CD14-positive monocyte (primary cell): ENCODE data around the gene CDH12. TPM values are rescaled to one million over a fixed set of nuclear protein-coding genes. Genes with fewer than 3 reads are reported as not detected.

ENCODE experiments used
- DNase-seq, 3 donors: peaks; one replicate each; pipeline ENCODE4 v3.0.0-alpha.2; 2011 to 2022
- H2AFZ ChIP-seq: 2 replicates; pipeline ENCODE4 v1.6.0; 2012; ENCODE audit warnings: mild to moderate bottlenecking, low read depth, low read length, inconsistent platforms; ENCODE audit not compliant: insufficient read depth, poor library complexity, severe bottlenecking
- H3K27ac ChIP-seq, 2 donors: 1 replicate in 1 of 2; 2 replicates in 1 of 2; pipeline ENCODE4 v1.5.1; 2012 to 2013; ENCODE audit warnings: low read length in 2 of 2, control low read depth in 1 of 2, inconsistent platforms in 1 of 2, low read depth in 1 of 2, mild to moderate bottlenecking in 1 of 2
- H3K27me3 ChIP-seq, 2 donors: one replicate each; pipeline versions ENCODE4 v1.6.0 to v1.6.1; 2011 to 2013; ENCODE audit warnings: low read length in 2 of 2; ENCODE audit not compliant: control insufficient read depth in 2 of 2, insufficient read depth in 2 of 2
- H3K36me3 ChIP-seq, 2 donors: replicated peaks in 1 of 2; 1 replicate in 1 of 2; 2 replicates in 1 of 2; pipeline versions ENCODE4 v1.5.1 to v1.6.1; 2012 to 2013; ENCODE audit warnings: low read length in 2 of 2, control low read depth in 1 of 2, inconsistent platforms in 1 of 2, mild to moderate bottlenecking in 1 of 2; ENCODE audit not compliant: insufficient read depth in 2 of 2, control insufficient read depth in 1 of 2
- H3K4me1 ChIP-seq, 2 donors: 1 replicate in 1 of 2; 2 replicates in 1 of 2; pipeline versions ENCODE4 v1.5.1 to v1.6.1; 2012 to 2013; ENCODE audit warnings: low read length in 2 of 2, control low read depth in 1 of 2, inconsistent platforms in 1 of 2, mild to moderate bottlenecking in 1 of 2, moderate library complexity in 1 of 2; ENCODE audit not compliant: insufficient read depth in 2 of 2, control insufficient read depth in 1 of 2
- H3K4me2 ChIP-seq: replicated peaks from 2 replicates; pipeline ENCODE3; 2012; ENCODE audit warnings: low read length, moderate library complexity, mild to moderate bottlenecking; ENCODE audit not compliant: poor library complexity, severe bottlenecking; ENCODE audit errors: extremely low read depth
- H3K4me3 ChIP-seq, 3 experiments: fragments of 200-600 bp in 1 of 3; sonication (generic) in 1 of 3; replicated peaks in 1 of 3; 1 replicate in 2 of 3; 2 replicates in 1 of 3; pipeline ENCODE4 v1.5.1; 2011 to 2013; ENCODE audit warnings: low read length in 3 of 3, mild to moderate bottlenecking in 3 of 3, control low read depth in 2 of 3, low read depth in 2 of 3, inconsistent platforms in 1 of 3, moderate library complexity in 1 of 3
- H3K79me2 ChIP-seq: 2 replicates; pipeline ENCODE4 v1.6.0; 2012; ENCODE audit warnings: mild to moderate bottlenecking, control low read depth, inconsistent platforms, low read length, moderate library complexity; ENCODE audit not compliant: insufficient read depth
- H3K9ac ChIP-seq: 2 replicates; pipeline ENCODE4 v1.6.0; 2017; ENCODE audit warnings: low read length, mild to moderate bottlenecking; ENCODE audit not compliant: insufficient read depth, poor library complexity, severe bottlenecking
- H3K9me3 ChIP-seq, 2 donors: replicated peaks in 1 of 2; 1 replicate in 1 of 2; 2 replicates in 1 of 2; pipeline versions ENCODE4 v1.5.1 to v1.6.1; 2012 to 2013; ENCODE audit warnings: low read length in 2 of 2, control low read depth in 1 of 2; ENCODE audit not compliant: control insufficient read depth in 1 of 2, insufficient read depth in 1 of 2
- H4K20me1 ChIP-seq: 2 replicates; pipeline ENCODE4 v1.6.0; 2012; ENCODE audit warnings: mild to moderate bottlenecking, low read length, control low read depth, moderate library complexity; ENCODE audit not compliant: insufficient read depth
- H3K27ac Mint-ChIP-seq, 7 donors: one replicate each; pipeline ENCODE4 v1.8.0; 2020; ENCODE audit warnings: mild to moderate bottlenecking in 7 of 7, mixed read lengths in 7 of 7, moderate library complexity in 6 of 7, inconsistent platforms in 2 of 7
- H3K27me3 Mint-ChIP-seq, 3 donors: one replicate each; pipeline ENCODE4 v1.8.0; 2021 to 2022; ENCODE audit warnings: low read depth in 3 of 3, mild to moderate bottlenecking in 3 of 3, mixed read lengths in 3 of 3, moderate library complexity in 3 of 3, inconsistent platforms in 1 of 3
- H3K36me3 Mint-ChIP-seq, 2 donors: one replicate each; pipeline ENCODE4 v1.8.0; 2020; ENCODE audit warnings: mixed read lengths in 2 of 2, inconsistent platforms in 1 of 2, mild to moderate bottlenecking in 1 of 2
- H3K4me1 Mint-ChIP-seq: one replicate; pipeline ENCODE4 v1.8.0; 2020; ENCODE audit warnings: mild to moderate bottlenecking, mixed read lengths
- H3K4me3 Mint-ChIP-seq, 2 donors: one replicate each; pipeline ENCODE4 v1.8.0; 2020; ENCODE audit warnings: mild to moderate bottlenecking in 2 of 2, mixed read lengths in 2 of 2, moderate library complexity in 1 of 2
- H3K9me3 Mint-ChIP-seq, 7 donors: one replicate each; pipeline ENCODE4 v1.8.0; 2020 to 2022; ENCODE audit warnings: mixed read lengths in 7 of 7, mild to moderate bottlenecking in 6 of 7, moderate library complexity in 6 of 7, inconsistent platforms in 2 of 7
- CTCF ChIP-seq: fragments of 200-600 bp; IDR thresholded peaks from one replicate; pipeline ENCODE4 v1.8.0; 2022; ENCODE audit warnings: antibody characterized with exemption, mild to moderate bottlenecking
- WGBS: methylation state at CpG from one replicate; pipeline ENCODE4 v1.1.5; 2013; ENCODE audit warnings: missing lambda C conversion rate; ENCODE audit not compliant: insufficient coverage; 5-methylcytosine and 5-hydroxymethylcytosine counted together
- intact Hi-C, 2 donors: fragments of 100-400 bp; cut with micrococcal nuclease; formaldehyde crosslinking; loops; one replicate each; pipeline versions ENCODE4 v1.15.0 to v1.15.1; 2023
- polyA plus RNA-seq, 3 donors: library from polyadenylated mRNA; depleted of rRNA in 1 of 3; unstranded in 2 of 3; stranded (reverse) in 1 of 3; fragments of 300-500 nt in 2 of 3; fragments of >200 nt in 1 of 3; fragmentation: Illumina TruSeq in 2 of 3; gene quantifications; 1 replicate in 2 of 3; 2 replicates in 1 of 3; pipeline ENCODE4 v1.2.3, GENCODE V29; 2012 to 2021

Gene CDH12
- polyA plus RNA-seq, 3 donors: not detected

- intact Hi-C loops: no loop called here
- H3K4me3 Mint-ChIP-seq: no peak overlapping the region
- Histone ChIP-seq H3K36me3 (no peaks in the 10 kb centered on the region), H3K27me3 (no peaks in the 10 kb centered on the region), H3K9ac (no peak overlapping the region), H3K27ac (no peak overlapping the region), H3K9me3 (no peaks in the 10 kb centered on the region), H3K79me2 (no peaks in the 10 kb centered on the region), H3K4me3 (no peak overlapping the region), H3K4me1 (no peaks in the 10 kb centered on the region), H2AFZ (no peak overlapping the region), H4K20me1 (no peaks in the 10 kb centered on the region), H3K4me2 (no peak overlapping the region)
- no peak for DNase-seq
- H3K4me1 Mint-ChIP-seq: no peaks in the 10 kb centered on the region
- no peaks in the 10 kb centered on the region for H3K9me3 Mint-ChIP-seq
- WGBS: no CpG with 5 or more reads among the region's 3 CpGs
- TF ChIP-seq CTCF: no peak
- H3K27ac Mint-ChIP-seq: no peak overlapping the region
- no peaks in the 10 kb centered on the region for H3K36me3 Mint-ChIP-seq
- no peaks in the 10 kb centered on the region for H3K27me3 Mint-ChIP-seq
Observed at GRCh38 chr5:22354956-22355355, 498.2 kb downstream of the CDH12 start.

- no peaks in the 10 kb centered on the region for H3K36me3 ChIP-seq
- H3K4me1 ChIP-seq: no peaks in the 10 kb centered on the region
- no peak overlapping the region for H2AFZ ChIP-seq
- no peak overlapping the region for H3K4me2 ChIP-seq
- Mint-ChIP-seq H3K27me3 (no peaks in the 10 kb centered on the region), H3K36me3 (no peaks in the 10 kb centered on the region), H3K4me1 (no peaks in the 10 kb centered on the region), H3K27ac (no peak overlapping the region), H3K9me3 (peaks cover 0 to 3% (median 0%) of the 10 kb centered on the region in 7 donors), H3K4me3 (no peak overlapping the region)
- H3K4me3 ChIP-seq: no peak overlapping the region
- H4K20me1 ChIP-seq: no peaks in the 10 kb centered on the region
- no peak overlapping the region for H3K27ac ChIP-seq
- H3K27me3 ChIP-seq: no peaks in the 10 kb centered on the region
- 100% methylated on average over 2 of the region's 4 CpGs for WGBS
- intact Hi-C loops: no loop called here
- no peaks in the 10 kb centered on the region for H3K9me3 ChIP-seq
- TF ChIP-seq CTCF: no peak
- H3K9ac ChIP-seq: no peak overlapping the region
- H3K79me2 ChIP-seq: no peaks in the 10 kb centered on the region
- no peak for DNase-seq
Observed at GRCh38 chr5:22352493-22352892, 500.7 kb downstream of the CDH12 start.
